ENCODE data around the gene P2RX4. TPM values are rescaled to one million over a fixed set of nuclear protein-coding genes. Genes with fewer than 3 reads are reported as not detected.

Gene P2RX4
- total and polyA plus RNA-seq, 9 of the 15 experiments (the other 6 are each of a cell fraction or from before 2014, with no cell fraction given) = 6.6 to 21.5 (median 11.7) TPM

GRCh38 chr12:121237415-121237814 is 27.5 kb downstream of the P2RX4 start:
- Histone ChIP-seq H3K79me2 (ENCODE audit: control insufficient read depth, insufficient read depth, low read length) (no peaks in the 10 kb centered on the region), H3K4me2 (ENCODE audit: insufficient read depth, low read length) (no peak overlapping the region), H3K27me3 (ENCODE audit: control insufficient read depth in 2 of 2, insufficient read depth in 2 of 2, low read length in 2 of 2) (no peaks in the 10 kb centered on the region), H3K9me3 (replicated peaks; ENCODE audit: control insufficient read depth, insufficient read depth, low read depth, low read length) (no peaks in the 10 kb centered on the region), H3K4me3 (no peak overlapping the region), H3K9me1 (ENCODE audit: control insufficient read depth, insufficient read depth, low read length) (no peaks in the 10 kb centered on the region), H3K9ac (ENCODE audit: insufficient read depth in 1 of 2, low read depth in 2 of 2, low read length in 2 of 2) (no peak overlapping the region), H4K20me1 (replicated peaks; ENCODE audit: control insufficient read depth, insufficient read depth, low read length) (no peaks in the 10 kb centered on the region), H3K27ac (ENCODE audit: extremely low read depth, low read depth, low read length) (no peak overlapping the region), H2AFZ (ENCODE audit: low read depth, low read length) (no peak overlapping the region), H3K36me3 (ENCODE audit: control insufficient read depth, insufficient read depth, low read length) (peaks cover 29% of the 10 kb centered on the region; the same call in 2 of the 3 replicates), H3K4me1 (replicated peaks in 1 of 2; ENCODE audit: control insufficient read depth in 2 of 2, insufficient read depth in 2 of 2, low read length in 2 of 2) (peaks cover 0 to 14% of the 10 kb centered on the region in 2 experiments; a peak in 3 of 5 replicates)
- intact Hi-C loops (cut with micrococcal nuclease) (no loop called here), in situ Hi-C loops (cut with MboI) (no loop called here)
- ATAC-seq (no peak), FAIRE-seq (no peak), DNase-seq (ENCODE audit: extremely low read depth in 1 of 4, low spot score in 3 of 4) (no peak)
- TF ChIP-seq CREM (IDR thresholded peaks at IDR 0.05; ENCODE audit: low read depth) = no peak
- no peak for TF ChIP-seq ZNF224 (CRISPR knock-in tag; IDR thresholded peaks at IDR 0.05)
- TF ChIP-seq SOX6 (IDR thresholded peaks at IDR 0.05) = no peak
- TF ChIP-seq ZNF512 (tag; IDR thresholded peaks at IDR 0.05) = no peak
- no peak for TF ChIP-seq FOSL1 (tag; conservative IDR thresholded peaks at IDR 0.05)
- TF ChIP-seq ZNF143 (CRISPR knock-in tag; IDR thresholded peaks at IDR 0.05) = no peak
- no peak for TF ChIP-seq KLF6 (CRISPR knock-in tag; IDR thresholded peaks at IDR 0.05; ENCODE audit: borderline replicate concordance)
- TF ChIP-seq HES1 (IDR thresholded peaks at IDR 0.05; ENCODE audit: low read depth) = no peak
- POLR2A ChIA-PET = interaction anchor here (0.7 kb wide), 1 partner anchor 421 kb away, joined by 3 read pairs; no protein-coding TSS in a partner anchor
- no TSS peak for BruUV-seq (replicated peaks)
- CTCF ChIA-PET (ENCODE audit: low intra/inter-chr PET ratio) = no interaction called here
- WGBS (ENCODE audit: insufficient coverage, low coverage, missing lambda C conversion rate) = 80% methylated on average over 8 of the region's 8 CpGs
